ENCODE measurements around the gene CST3.

DNA sequence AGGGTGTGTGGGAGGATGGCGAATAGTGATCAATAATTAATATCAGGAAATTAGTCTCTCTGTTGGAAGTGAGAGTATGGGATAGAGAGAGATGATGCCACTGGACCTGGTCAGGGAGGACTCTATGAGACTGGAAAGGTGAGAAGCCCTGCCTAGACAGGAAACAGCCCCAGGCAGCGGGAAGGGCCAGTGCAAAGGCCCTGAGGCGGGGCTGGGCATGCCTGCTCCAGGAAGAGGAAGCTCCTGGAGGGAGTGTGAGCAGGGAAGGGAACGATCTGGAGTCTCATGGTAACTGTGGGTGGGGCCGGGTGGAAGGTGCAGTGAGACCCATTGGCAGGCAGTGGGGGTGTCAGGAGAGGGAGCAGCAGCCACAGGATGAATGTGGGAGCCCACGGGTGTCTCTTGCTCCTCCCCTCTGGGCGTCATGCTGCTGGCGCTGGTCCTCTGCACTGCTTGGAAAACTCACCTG, 1.8 kb upstream of the CST3 start:
- TF ChIP-seq ZNF707 (tag by site-specific recombination; IDR thresholded peaks at IDR 0.05) (no peak), ZNF830 (tag by site-specific recombination; IDR thresholded peaks at IDR 0.05; ENCODE audit: low read depth) (no peak), ZFP69B (tag by site-specific recombination; IDR thresholded peaks at IDR 0.05) (no peak), ZNF670 (tag by site-specific recombination; IDR thresholded peaks at IDR 0.05; ENCODE audit: low read depth) (no peak), ZBTB7A (tag by site-specific recombination; IDR thresholded peaks at IDR 0.05; ENCODE audit: low read depth) (no peak), TCF7L2 (IDR thresholded peaks at IDR 0.05; ENCODE audit: borderline replicate concordance, low read depth, low read length) (no peak), SETDB1 (IDR thresholded peaks at IDR 0.05; ENCODE audit: insufficient read length, low read length) (no peak), ZNF133 (tag by site-specific recombination; IDR thresholded peaks at IDR 0.05) (no peak), ZNF274 (IDR thresholded peaks at IDR 0.05; ENCODE audit: low read length) (no peak), ZNF274 (tag by site-specific recombination; IDR thresholded peaks at IDR 0.05; ENCODE audit: borderline replicate concordance) (no peak), ZNF416 (tag by site-specific recombination; IDR thresholded peaks at IDR 0.05) (no peak), HOXC10 (CRISPR knock-in tag; IDR thresholded peaks at IDR 0.05) (no peak)
- TF ChIP-seq, protein P1, sequence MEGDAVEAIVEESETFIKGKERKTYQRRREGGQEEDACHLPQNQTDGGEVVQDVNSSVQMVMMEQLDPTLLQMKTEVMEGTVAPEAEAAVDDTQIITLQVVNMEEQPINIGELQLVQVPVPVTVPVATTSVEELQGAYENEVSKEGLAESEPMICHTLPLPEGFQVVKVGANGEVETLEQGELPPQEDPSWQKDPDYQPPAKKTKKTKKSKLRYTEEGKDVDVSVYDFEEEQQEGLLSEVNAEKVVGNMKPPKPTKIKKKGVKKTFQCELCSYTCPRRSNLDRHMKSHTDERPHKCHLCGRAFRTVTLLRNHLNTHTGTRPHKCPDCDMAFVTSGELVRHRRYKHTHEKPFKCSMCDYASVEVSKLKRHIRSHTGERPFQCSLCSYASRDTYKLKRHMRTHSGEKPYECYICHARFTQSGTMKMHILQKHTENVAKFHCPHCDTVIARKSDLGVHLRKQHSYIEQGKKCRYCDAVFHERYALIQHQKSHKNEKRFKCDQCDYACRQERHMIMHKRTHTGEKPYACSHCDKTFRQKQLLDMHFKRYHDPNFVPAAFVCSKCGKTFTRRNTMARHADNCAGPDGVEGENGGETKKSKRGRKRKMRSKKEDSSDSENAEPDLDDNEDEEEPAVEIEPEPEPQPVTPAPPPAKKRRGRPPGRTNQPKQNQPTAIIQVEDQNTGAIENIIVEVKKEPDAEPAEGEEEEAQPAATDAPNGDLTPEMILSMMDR (tag by site-specific recombination; IDR thresholded peaks at IDR 0.05), result no peak
